Naive thymus-derived CD8-positive, alpha-beta T cell (primary cell): ENCODE measurements around the gene CTU2. TPM values are rescaled to one million over a fixed set of nuclear protein-coding genes. Genes with fewer than 3 reads are reported as not detected.

Source experiments
- ATAC-seq, 2 donors: fragments of 150-1000 bp; cut with Tn5 transposase in 1 of 2; sonication (Bioruptor Pico), chemical (Tn5 transposase) in 1 of 2; 1 replicate in 1 of 2; 2 replicates in 1 of 2; pipeline ENCODE4 v1.10.0; 2021; ENCODE audit warnings: mild to moderate bottlenecking in 2 of 2, moderate library complexity in 2 of 2
- POLR2A ChIA-PET: fragments of 350-600 bp; sonication (Branson Sonifier 250); formaldehyde crosslinking; loops from one replicate; lab custom pipeline; 2021; ENCODE audit warnings: antibody characterized with exemption; lab: Charles Lee
- DNase-seq, 10 donors: peaks; one replicate each; pipeline versions ENCODE4 v3.0.0 to v3.0.0-alpha.2; 2020 to 2022
- H3K27ac Mint-ChIP-seq, 10 donors: one replicate each; pipeline ENCODE4 v1.8.0; 2020 to 2022; ENCODE audit warnings: mild to moderate bottlenecking in 10 of 10, mixed read lengths in 10 of 10, moderate library complexity in 4 of 10, inconsistent platforms in 1 of 10
- H3K27me3 Mint-ChIP-seq, 5 donors: one replicate each; pipeline ENCODE4 v1.8.0; 2021 to 2022; ENCODE audit warnings: mixed read lengths in 5 of 5
- H3K36me3 Mint-ChIP-seq, 3 donors: one replicate each; pipeline ENCODE4 v1.8.0; 2020 to 2022; ENCODE audit warnings: mixed read lengths in 3 of 3, mild to moderate bottlenecking in 2 of 3, inconsistent platforms in 1 of 3
- H3K4me1 Mint-ChIP-seq, 4 donors: one replicate each; pipeline ENCODE4 v1.8.0; 2021 to 2022; ENCODE audit warnings: mixed read lengths in 4 of 4
- H3K4me3 Mint-ChIP-seq, 10 donors: one replicate each; pipeline ENCODE4 v1.8.0; 2020 to 2022; ENCODE audit warnings: mild to moderate bottlenecking in 10 of 10, mixed read lengths in 10 of 10, moderate library complexity in 6 of 10, inconsistent platforms in 1 of 10
- H3K9me3 Mint-ChIP-seq, 9 donors: one replicate each; pipeline ENCODE4 v1.8.0; 2020 to 2022; ENCODE audit warnings: mixed read lengths in 9 of 9, mild to moderate bottlenecking in 3 of 9, inconsistent platforms in 1 of 9, moderate library complexity in 1 of 9
- polyA plus RNA-seq, 3 donors: library from polyadenylated mRNA; unstranded; fragments of 300-500 nt; fragmentation: Illumina TruSeq; gene quantifications; one replicate each; pipeline ENCODE4 v1.2.3, GENCODE V29; 2021
- total RNA-seq, 8 experiments: library from RNA in 2 of 8; stranded (reverse) in 2 of 8; gene quantifications; one replicate each; pipeline ENCODE4 v1.2.3 and lab custom pipeline; 2021 to 2026

CTU2 gene
- total and polyA plus RNA-seq, 5 experiments from 2014 or later, result 16.9 to 31.5 (median 21.9) TPM

GRCh38 chr16:88669980-88670379 lies 36.3 kb upstream of the CTU2 start:
- H3K9me3 Mint-ChIP-seq, result no peaks in the 10 kb centered on the region
- H3K27me3 Mint-ChIP-seq, result no peaks in the 10 kb centered on the region
- no peak overlapping the region for H3K4me3 Mint-ChIP-seq
- DNase-seq, result no peak
- H3K4me1 Mint-ChIP-seq, result peaks cover 0 to 5% (median 2%) of the 10 kb centered on the region in 4 donors
- POLR2A ChIA-PET, result interaction anchor here (0.7 to 1.2 kb wide), 4 partner anchors 11 to 619 kb away, joined by 3 read pairs; no protein-coding TSS in a partner anchor
- no peak for ATAC-seq
- H3K27ac Mint-ChIP-seq, result no peak overlapping the region
- H3K36me3 Mint-ChIP-seq, result peaks cover 0 to 3% (median 3%) of the 10 kb centered on the region in 3 donors

- POLR2A ChIA-PET, result interaction anchor here (1.2 to 1.4 kb wide), 2 partner anchors 10 to 13 kb away, joined by 3 to 9 read pairs; no protein-coding TSS in a partner anchor
- no peaks in the 10 kb centered on the region for H3K9me3 Mint-ChIP-seq
- no peak for ATAC-seq
- no peak for DNase-seq
- no peaks in the 10 kb centered on the region for H3K27me3 Mint-ChIP-seq
- no peak overlapping the region for H3K27ac Mint-ChIP-seq
- peaks cover 0 to 3% (median 0%) of the 10 kb centered on the region in 3 donors for H3K36me3 Mint-ChIP-seq
- no peak overlapping the region for H3K4me3 Mint-ChIP-seq
- no peaks in the 10 kb centered on the region for H3K4me1 Mint-ChIP-seq
These were observed 34.5 kb upstream of the CTU2 start for GRCh38 chr16:88671806-88672205.

- H3K27me3 Mint-ChIP-seq, result no peaks in the 10 kb centered on the region
- no peaks in the 10 kb centered on the region for H3K9me3 Mint-ChIP-seq
- peaks cover 0 to 3% (median 0%) of the 10 kb centered on the region in 3 donors for H3K36me3 Mint-ChIP-seq
- ATAC-seq, result no peak
- no peak overlapping the region for H3K27ac Mint-ChIP-seq
- H3K4me3 Mint-ChIP-seq, result no peak overlapping the region
- POLR2A ChIA-PET, result interaction anchor here (1.2 kb wide), 1 partner anchor 9 kb away, joined by 9 read pairs; no protein-coding TSS in a partner anchor
- no peak for DNase-seq
- H3K4me1 Mint-ChIP-seq, result no peaks in the 10 kb centered on the region
These were observed 33.5 kb upstream of the CTU2 start for GRCh38 chr16:88672776-88673175.

DNA sequence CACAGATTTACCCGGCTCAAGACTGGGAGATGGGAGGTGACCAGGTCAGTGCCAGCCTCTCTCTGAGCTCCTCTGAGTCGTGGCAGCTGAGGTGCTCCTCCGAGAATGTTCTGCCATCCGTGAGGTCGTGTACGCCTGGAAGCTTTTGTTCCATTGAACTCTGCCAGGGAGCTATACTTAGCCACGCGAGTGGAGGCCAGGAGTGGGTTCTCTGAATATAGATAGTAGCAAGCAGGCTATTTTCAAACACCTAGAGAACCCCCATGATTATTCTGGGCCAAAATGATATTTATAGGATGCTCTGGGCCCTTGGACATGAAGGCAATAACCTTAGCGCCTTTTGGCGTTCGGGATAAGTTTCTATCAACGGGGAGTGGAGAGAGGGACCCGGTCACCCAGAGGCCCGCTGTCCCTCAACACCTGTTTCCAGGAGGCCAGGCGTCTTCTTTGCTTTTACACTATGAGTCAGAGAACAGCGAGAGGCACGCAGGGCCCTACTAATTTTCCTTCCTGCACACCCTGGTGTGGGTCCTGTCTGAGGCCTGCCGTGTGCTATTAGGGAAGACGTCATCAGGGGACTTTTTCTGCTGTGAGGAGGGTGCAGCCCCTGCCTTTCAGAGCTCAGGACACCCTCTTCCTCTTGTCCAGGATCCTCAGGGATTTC lies 32.5 kb upstream of the CTU2 start:
- POLR2A ChIA-PET, result interaction anchor here (0.5 kb wide), 1 partner anchor 85 kb away, joined by 3 read pairs; no protein-coding TSS in a partner anchor

DNA sequence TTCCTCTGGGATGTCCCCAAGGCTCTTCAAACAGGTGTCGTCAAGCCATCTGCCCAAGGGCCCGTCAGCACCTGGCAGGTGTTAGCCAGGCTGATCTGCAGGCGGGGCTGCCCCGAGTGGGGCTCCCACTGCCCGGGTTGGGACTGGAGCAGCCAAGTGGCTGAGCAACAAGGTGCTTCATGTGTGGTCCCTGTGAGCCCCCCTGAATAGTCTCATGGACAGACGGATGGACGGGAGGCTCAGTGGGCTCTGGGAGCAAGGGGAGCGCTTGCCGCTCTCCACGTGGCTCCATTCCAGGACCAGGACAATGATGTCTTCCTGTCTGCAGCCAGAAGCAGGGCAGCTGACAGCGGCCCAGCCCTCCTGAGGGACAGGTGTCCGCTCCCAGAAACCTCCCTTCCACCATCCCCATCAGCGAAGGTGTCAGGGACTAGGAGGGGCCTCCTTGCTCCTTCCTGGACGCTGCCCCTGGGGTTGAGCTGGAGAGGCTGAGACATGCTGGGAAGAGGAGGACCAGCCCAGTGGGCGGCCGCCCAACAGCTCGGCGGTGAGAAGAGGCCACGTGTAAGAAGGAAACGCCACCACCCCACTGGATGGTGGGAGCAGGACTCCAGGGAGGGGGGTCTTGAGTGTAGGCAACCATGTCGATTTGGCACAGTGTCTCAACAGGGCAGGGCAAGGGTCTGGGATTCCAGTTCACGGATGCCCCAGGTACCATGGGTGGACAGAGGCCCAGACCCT lies 29.6 kb upstream of the CTU2 start:
- H3K9me3 Mint-ChIP-seq, result no peaks in the 10 kb centered on the region
- peaks cover 2 to 17% (median 11%) of the 10 kb centered on the region in 4 donors for H3K4me1 Mint-ChIP-seq
- no peak overlapping the region for H3K4me3 Mint-ChIP-seq
- no peak for ATAC-seq
- H3K27me3 Mint-ChIP-seq, result no peaks in the 10 kb centered on the region
- H3K36me3 Mint-ChIP-seq, result peaks cover 0 to 9% (median 4%) of the 10 kb centered on the region in 3 donors
- DNase-seq, result no peak
- no peak overlapping the region for H3K27ac Mint-ChIP-seq
- POLR2A ChIA-PET, result no interaction called here

More for the DNA sequence above, 32.5 kb upstream of the CTU2 start:
- DNase-seq (no peak), ATAC-seq (no peak)
- Mint-ChIP-seq H3K27me3 (no peaks in the 10 kb centered on the region), H3K9me3 (no peaks in the 10 kb centered on the region), H3K36me3 (peaks cover 0 to 4% (median 0%) of the 10 kb centered on the region in 3 donors), H3K4me3 (no peak overlapping the region), H3K4me1 (no peaks in the 10 kb centered on the region), H3K27ac (peak overlapping the region in 1 of 10 donors; percentile 7)

DNA sequence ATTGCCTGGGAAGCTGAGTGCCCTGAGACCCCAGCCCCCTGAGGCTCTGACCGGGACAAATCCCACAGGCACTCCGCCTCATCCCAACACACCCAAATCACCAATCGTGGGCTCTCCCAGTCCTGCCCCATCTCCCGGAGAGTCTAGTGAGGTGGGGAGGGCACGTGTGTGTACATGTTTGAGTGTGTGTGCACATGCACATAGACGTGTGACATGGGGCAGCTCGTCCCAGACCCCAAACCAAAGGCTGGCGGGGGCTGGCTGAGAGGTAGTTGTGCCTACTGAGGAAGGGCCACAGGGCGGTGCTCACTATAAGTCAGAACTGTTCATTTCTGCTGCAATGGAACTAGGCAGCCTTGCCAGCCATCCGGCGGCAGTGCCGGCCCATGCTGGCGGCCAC lies 28.6 kb upstream of the CTU2 start:
- Mint-ChIP-seq H3K27ac (no peak overlapping the region), H3K9me3 (no peaks in the 10 kb centered on the region)
- POLR2A ChIA-PET, result interaction anchor here (0.5 to 0.6 kb wide), 2 partner anchors 799 to 815 kb away, joined by 3 read pairs; no protein-coding TSS in a partner anchor

DNA sequence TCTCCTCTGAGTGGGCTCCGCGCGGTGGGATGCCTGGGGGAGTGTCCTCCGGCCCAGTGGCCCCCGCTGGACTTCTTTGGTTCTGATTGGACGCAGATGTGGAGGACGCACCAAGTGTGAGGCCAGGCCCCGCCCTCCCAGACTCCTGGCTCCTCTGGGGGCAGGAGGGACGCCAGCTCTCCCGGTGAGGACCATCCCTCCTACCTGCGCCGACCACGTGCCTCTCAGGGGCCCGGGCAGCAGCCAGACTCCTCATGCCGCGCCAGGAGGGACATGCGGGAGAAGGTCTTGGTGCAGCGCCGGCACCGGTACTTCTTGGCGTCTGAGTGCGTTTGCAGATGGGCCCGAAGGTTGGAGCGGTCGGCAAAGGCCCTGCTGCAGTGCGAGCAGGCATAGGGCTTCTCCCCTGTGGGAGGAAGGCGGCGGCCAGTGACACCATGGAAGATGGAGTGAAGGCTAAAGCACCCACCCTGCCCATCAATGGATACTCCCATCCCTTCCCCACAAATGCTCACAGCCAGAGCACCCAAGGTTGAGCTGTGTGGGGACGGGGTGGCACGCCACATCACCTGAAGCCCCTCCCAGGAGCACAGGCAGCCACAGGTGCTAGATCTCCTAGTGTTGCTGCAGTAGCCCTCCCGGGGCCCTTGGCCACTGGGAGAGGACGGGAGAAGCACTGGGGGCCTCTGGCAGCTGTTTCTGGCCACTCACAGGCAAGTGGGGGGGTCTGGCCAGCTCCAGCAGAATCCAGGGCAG lies 27.9 kb upstream of the CTU2 start:
- no peak for ATAC-seq
- POLR2A ChIA-PET, result interaction anchor here (0.5 to 6.0 kb wide), 4 partner anchors 23 to 815 kb away, joined by 3 to 100 read pairs (median 4); no protein-coding TSS in a partner anchor
- Mint-ChIP-seq H3K36me3 (peaks cover 0 to 9% (median 4%) of the 10 kb centered on the region in 3 donors), H3K4me3 (no peak overlapping the region), H3K4me1 (peaks cover 7 to 28% (median 24%) of the 10 kb centered on the region in 4 donors), H3K27me3 (no peaks in the 10 kb centered on the region), H3K27ac (peak overlapping the region in 1 of 10 donors; percentile 37), H3K9me3 (no peaks in the 10 kb centered on the region)
- DNase-seq, result no peak

More for the DNA sequence above, 28.6 kb upstream of the CTU2 start:
- DNase-seq, result no peak
- peaks cover 7 to 26% (median 21%) of the 10 kb centered on the region in 4 donors for H3K4me1 Mint-ChIP-seq
- H3K36me3 Mint-ChIP-seq, result peaks cover 0 to 9% (median 4%) of the 10 kb centered on the region in 3 donors
- no peaks in the 10 kb centered on the region for H3K27me3 Mint-ChIP-seq
- ATAC-seq, result no peak
- H3K4me3 Mint-ChIP-seq, result no peak overlapping the region

- H3K4me1 Mint-ChIP-seq, result peaks cover 9 to 48% (median 37%) of the 10 kb centered on the region in 4 donors
- H3K9me3 Mint-ChIP-seq, result no peaks in the 10 kb centered on the region
These were observed 25.7 kb upstream of the CTU2 start for GRCh38 chr16:88680554-88681083.

GRCh38 chr16:88681084-88681680 lies 25.1 kb upstream of the CTU2 start:
- DNase-seq (peak in 3 of 10 donors; percentile 53 to 55 (median 54)), ATAC-seq (peak; percentile 18 to 26)
- H3K27me3 Mint-ChIP-seq, result no peaks in the 10 kb centered on the region
- H3K9me3 Mint-ChIP-seq, result no peaks in the 10 kb centered on the region
- peak overlapping the region; percentile 48 to 91 (median 82) for H3K4me3 Mint-ChIP-seq
- peaks cover 0 to 9% (median 4%) of the 10 kb centered on the region in 3 donors for H3K36me3 Mint-ChIP-seq
- peaks cover 9 to 48% (median 37%) of the 10 kb centered on the region in 4 donors for H3K4me1 Mint-ChIP-seq
- POLR2A ChIA-PET, result interaction anchor here (0.7 to 6.0 kb wide), 12 partner anchors 9 to 176 kb away, joined by 3 to 100 read pairs (median 4); partner anchors contain the start of genes TRAPPC2L and ZC3H18
- H3K27ac Mint-ChIP-seq, result peak overlapping the region; percentile 90 to 98 (median 96)

More at GRCh38 chr16:88680554-88681083, 25.7 kb upstream of the CTU2 start:
- POLR2A ChIA-PET, result interaction anchor here (0.5 to 6.0 kb wide), 13 partner anchors 8 to 177 kb away, joined by 3 to 100 read pairs (median 4); partner anchors contain the start of genes TRAPPC2L and ZC3H18
- Mint-ChIP-seq H3K27ac (peak overlapping the region in 9 of 10 donors; percentile 63 to 98 (median 95)), H3K36me3 (peaks cover 0 to 9% (median 4%) of the 10 kb centered on the region in 3 donors), H3K27me3 (no peaks in the 10 kb centered on the region), H3K4me3 (peak overlapping the region; percentile 48 to 87 (median 78))
- no peak for ATAC-seq
- DNase-seq, result no peak

- ATAC-seq, result peak; percentile 57 to 64
- POLR2A ChIA-PET, result interaction anchor here (0.7 to 6.0 kb wide), 10 partner anchors 10 to 176 kb away, joined by 3 to 100 read pairs (median 4); partner anchors contain the start of gene TRAPPC2L
- peak in 9 of 10 donors; percentile 44 to 79 (median 62) for DNase-seq
- Mint-ChIP-seq H3K9me3 (no peaks in the 10 kb centered on the region), H3K4me3 (peak overlapping the region; percentile 71 to 91 (median 84)), H3K36me3 (peaks cover 0 to 9% (median 4%) of the 10 kb centered on the region in 3 donors), H3K27me3 (no peaks in the 10 kb centered on the region), H3K27ac (peak overlapping the region; percentile 90 to 98 (median 96)), H3K4me1 (peaks cover 9 to 48% (median 37%) of the 10 kb centered on the region in 4 donors)
These were observed 24.4 kb upstream of the CTU2 start for GRCh38 chr16:88681709-88682451.
